GM21367 (cell line): Measurements from ENCODE around the gene TMPRSS3.

ENCODE experiments used
- ATAC-seq: cut with Tn5 transposase; IDR thresholded peaks from one replicate; pipeline ENCODE4 v1.9.1; 2021; ENCODE audit not compliant: unreplicated experiment

Gene TMPRSS3

DNA sequence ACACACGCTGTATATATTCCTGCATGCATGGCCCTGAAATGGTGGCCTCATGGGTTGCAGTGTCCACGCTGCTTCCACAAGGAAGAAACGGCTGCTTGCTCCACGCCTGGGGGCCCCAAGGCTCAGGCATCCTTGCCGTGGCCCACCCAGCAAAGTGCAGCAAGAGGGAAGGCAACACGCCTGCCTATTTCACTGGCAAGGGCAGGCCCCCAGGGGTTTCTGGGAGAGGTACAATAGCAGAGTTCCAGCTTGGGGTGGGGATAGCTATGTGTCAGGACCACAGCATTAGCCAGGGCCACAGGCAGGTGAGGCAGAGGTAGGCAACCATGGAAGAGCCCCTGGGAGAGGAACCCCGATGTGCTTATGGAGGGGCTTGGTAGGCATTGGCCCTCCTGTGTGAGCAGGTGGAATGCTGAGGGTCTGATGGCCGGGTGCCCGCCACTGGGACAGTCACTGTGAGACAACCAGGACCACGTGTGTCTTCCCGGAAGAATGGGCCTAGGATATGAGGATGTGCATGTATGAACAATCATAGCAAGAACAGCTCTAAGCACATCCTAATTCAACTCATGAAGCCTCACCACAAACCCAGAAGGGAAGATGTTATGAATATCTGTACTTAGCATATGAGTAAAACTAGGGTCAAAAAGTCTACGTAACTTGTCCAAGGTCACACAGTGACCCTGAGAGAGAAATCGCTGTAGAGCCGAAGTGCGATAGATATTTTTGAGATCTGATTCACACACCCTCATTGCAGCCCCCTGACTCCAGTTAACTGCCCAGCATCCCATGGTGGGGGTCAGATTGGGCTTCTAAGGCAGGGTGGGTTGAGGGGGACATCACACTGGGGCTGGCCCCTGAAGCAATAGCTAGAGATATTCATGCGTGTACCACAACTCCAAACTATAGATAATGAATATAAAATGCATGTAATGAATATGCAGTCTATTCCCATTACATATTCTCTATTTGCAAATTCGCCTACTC lies 56.8 kb downstream of the TMPRSS3 start:
- no peak for ATAC-seq

DNA sequence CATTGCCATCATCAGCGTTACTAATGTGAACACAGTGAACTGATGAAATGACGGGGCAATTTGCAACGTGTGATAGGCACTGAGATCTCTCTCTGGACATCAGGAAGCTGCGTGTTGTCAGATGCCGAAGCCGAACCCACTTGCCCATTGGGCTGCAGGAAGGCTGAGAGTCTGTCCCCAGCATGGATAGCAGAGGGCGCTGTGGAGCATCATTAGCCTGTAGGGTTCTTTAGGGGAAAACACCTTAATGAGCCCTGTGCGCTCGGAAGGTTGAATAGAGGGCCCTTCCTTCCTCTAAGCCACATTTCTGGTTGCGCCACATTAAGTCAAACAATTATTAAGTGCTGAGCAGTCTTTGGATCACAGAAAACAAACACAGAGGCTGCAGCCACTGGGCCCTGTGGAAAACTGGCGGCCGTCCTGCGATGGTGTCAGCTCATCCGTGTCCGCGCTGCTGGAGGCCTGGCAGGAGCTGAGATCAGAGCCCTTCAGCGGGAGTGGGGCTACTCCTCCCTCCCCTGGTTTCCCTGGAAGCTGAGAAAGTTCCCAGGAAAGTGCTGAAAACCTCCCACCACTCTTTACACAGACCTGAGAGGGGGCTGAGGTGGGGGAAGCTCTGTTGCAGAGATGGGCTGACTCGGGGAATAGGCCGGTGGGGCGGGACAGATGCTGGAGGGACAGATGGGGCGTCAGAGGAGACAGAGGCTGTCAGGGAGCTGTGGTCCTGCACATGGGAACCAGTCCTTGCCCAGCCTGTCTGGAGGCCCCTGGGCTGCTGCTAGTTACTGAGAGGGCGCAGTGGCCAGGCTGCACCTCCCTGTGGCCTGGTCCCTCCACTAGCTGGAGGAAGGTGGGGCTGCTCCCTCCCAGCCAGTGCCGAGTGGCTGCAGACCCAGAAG lies 57.8 kb downstream of the TMPRSS3 start:
- no peak for ATAC-seq

DNA sequence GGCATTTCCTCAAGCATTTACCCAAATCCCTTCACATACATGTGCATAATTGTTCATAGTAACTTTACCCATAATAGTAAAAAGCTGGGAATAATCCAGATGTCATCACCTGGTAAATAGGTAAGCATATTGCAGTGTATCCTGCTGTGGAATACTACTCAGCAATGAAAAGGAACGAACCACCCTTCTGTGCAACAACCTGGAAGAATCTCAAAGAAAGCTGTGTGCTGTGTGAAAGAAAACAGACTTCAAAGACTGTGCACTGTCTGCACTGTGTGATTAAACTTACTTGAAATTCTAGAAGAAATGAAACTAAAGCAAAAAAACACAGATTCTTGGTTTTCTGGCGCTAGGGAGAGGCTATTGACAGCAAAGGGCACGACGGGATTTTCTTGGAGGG lies 58.6 kb downstream of the TMPRSS3 start:
- no peak for ATAC-seq

DNA sequence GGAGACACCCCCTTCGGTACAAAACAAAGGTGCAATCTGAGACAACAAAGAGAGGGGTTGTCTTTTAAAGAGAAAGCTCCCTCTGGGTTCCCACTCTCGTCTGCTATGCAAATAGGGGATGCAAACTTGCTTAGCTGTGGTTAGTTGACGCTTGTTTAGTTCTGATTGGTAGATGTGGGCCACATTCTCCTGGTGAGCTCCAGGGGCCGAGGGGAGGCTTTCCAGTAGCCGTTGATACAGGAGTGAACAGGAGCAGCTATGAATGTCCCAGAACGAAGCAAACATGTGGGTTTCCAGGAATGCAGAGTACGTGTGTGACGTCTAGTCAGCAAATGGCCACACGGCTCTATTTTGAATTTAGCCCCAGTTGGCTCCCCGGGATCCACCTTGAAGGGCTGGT lies 59.8 kb downstream of the TMPRSS3 start:
- no peak for ATAC-seq

DNA sequence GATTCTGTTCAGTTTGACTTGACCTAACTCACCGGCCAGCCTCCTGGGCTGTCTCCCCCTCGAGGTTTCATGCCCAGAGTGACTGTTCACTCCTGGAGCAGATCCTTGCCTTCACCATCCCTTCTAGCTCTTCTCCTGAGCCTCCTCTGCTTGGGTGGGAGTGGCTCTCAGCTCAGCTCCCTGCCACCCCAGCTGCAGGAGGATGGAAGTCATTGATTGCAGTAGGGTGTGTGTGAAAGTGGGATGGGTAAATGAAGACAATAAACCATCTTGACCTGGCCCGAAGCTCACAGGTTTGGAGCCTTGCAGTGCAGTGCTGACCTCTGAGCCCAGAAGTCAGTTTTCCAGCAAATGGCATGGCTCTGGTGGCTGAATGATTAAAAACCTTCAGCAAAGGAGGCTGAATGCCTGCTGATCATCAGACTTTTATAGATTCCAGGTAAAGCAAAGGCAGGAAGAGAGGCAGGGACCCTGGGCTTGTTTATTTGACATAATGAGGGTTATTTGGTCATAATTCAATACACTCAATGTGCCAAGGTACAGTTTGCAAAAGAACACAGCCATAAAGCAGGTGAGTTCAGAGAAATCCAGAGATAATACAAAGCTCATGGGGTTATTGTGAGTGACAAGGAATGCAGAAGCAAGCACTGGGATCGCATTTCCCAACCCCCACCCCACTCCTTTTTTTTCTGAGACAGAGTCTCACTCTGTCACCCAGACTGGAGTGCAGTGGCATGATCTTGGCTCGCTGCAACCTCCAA lies 63.1 kb downstream of the TMPRSS3 start:
- no peak for ATAC-seq

DNA sequence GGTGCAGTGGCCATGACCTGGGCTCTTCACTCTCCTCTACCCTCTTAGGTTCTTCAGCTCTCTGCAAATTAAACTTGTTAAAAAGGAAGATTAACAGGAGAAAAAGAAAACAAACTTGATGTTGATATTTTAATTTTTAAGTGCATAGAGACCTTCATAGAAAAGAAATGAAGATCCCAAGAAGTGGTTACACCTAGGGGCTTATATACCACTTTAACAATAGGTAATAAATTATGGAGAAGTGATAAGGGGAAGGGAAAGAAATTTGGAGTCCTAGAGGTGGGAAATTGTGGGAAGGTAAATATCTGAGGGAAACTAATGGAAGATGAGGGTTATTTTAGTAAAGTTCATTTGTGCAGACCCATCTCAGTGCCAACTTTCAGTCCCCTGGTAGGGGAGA lies 64.2 kb downstream of the TMPRSS3 start:
- no peak for ATAC-seq

DNA sequence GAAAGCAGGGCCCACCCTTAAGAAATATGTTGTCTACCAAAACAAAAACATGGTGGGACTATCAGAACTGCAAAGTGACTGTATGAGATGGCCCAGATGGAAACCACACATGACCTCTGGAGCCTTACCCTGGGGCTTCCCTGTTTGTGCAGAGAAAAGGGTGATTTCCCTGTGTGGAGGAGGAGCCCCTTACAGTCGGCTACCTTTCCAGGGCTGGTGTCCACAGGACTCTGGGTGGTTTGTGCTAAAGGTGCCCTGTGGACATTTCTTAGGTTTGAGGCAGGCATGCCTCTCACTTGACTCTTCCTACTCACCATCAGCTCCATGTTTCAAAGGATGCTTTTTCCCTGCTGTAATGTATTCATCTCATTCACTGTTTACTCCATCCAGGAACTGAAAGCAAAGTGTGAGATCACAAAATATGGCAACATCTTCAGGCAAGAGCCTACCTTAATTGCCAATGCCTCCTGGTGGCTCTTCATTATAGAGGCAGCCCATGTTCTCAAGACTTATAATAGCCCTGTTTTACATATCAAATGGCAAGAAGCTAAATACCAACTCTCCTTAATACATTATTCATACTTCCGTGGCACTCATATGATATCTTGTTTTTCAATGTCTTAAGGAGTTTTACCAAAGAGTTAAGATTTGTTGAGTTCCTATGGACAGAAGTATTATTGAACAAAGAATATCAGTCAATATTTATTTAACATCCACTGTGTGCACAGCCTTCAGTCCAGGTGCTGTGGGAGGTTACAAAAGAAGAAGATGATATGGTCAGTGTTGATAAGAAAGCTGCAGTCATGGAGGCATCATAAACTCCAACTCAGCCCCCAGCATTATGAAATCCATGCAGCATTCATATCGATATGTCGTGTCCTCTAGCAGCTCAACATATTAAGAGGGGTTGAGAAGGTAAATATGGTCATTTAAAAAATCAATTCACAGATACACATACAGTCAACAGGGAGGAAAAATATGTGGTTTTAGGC lies 65.2 kb downstream of the TMPRSS3 start:
- no peak for ATAC-seq

DNA sequence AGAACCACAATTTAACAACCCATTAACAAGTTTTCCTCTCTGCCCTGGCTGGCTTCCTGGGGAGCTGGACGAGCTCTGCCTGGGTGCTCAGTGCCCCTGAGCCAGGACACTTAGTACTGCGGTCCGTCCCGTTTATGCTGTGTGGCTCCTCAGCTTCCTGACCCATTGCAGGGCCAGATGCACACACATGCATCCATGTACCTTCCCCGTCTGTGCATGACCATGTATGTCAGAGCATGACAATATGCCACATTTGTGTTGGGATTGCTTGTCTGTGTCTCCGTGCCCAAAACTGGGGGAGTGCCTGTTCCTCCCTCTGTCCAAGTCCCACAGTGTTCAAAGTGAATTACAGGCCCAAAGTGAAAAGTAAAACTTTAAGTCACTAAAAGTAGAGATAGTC lies 71.0 kb downstream of the TMPRSS3 start:
- ATAC-seq: no peak
